ENCODE data around the gene NID1.
"Not testable (repeated sequence)": the region's sequence is repeated elsewhere in the genome, so short reads cannot be mapped to it uniquely, and the experiment has no call there.

Gene NID1

DNA sequence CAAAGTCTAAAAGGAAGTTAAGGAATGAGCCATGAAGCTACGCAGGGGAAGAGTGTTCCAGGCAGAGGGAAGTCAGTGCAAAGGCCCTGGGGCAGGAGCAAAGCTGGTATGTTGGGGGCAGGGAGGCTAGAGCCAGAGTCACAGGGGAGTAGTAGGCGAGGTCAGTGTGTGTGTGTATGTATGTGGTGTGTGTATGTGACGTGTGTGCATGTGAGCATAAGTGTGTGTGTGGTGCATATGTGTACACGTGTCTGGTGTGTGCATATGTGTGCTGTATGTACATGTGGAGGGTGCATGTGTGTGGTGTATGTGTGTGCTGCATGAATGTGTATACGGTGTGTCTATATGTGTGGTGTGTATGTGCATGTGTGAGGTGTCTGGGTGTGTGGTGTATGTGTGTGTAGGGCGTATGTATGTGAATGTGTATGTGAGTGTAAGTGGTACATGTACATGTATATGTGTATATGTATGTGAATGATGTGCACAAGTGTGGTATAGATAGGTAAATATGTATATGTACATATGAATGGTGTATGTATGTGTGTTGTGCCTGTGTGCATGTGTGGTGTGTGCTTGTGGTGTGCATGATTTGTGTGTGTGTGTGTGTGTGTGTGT, 20.8 kb upstream of the NID1 start:
- no peak for DNase-seq (ENCODE audit: low read depth in 1 of 2, low spot score in 1 of 2)
- in situ Hi-C loops (cut with HindIII; ENCODE audit: low pct_unique_long_range_greater_than_20kb, low sequenced_read_pairs), result no loop called here
- TF ChIP-seq JUND (IDR thresholded peaks at IDR 0.05; ENCODE audit: low read depth), result no peak

DNA sequence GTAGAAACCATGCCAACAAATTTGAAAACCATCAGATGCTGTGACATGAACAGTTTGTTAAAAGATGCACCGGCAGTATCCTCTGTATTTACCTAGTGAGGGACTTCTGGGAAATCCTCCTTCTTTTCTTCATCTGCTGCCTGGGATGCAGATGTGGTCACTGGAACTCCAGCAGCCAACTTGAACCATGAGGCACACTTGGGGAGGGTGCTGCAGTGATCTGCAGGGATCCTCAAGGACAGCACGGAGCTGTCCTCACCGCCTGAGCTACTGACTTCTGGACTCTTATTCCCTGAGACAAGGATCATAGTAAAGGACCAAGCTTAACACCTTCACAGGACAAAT, 19.5 kb upstream of the NID1 start:
- in situ Hi-C loops (cut with HindIII; ENCODE audit: low pct_unique_long_range_greater_than_20kb, low sequenced_read_pairs), result no loop called here
- TF ChIP-seq JUND (IDR thresholded peaks at IDR 0.05; ENCODE audit: low read depth), result no peak
- DNase-seq (ENCODE audit: low read depth in 1 of 2, low spot score in 1 of 2), result no peak

DNA sequence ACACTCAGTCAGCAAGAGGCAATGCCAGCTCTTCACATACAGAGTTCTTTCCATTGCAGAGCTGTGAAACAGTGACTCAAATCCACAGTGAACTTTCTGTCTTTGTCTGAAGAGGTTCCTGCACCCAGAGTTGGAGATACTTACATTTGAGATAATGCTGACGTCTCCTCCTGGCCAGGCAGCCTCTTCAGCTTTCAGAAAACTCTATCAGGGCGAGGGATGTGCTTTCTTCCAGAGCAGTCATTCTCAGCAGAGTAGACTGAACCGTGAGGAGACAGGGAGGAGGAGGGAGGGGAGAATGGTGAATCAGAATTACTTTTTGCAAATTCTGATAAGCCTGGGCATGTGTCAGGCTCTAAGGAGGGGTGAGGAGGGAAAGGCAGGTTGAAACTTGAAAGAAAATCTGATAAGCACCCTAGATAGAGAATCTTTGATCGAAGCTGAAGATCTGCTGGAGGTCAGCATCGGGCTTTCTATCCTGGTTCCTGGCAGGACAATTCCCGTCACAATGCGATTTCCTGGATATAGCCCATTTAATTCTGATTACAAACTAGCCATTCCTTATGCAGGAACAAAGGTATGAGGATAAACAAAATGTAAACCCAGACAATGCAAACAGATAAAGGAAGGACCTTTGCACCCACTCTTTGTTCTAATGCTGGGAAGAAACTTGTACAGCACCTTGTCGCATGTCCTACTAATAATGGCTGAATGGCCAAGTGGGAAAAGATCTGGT, 18.9 kb upstream of the NID1 start:
- no peak for DNase-seq (ENCODE audit: low read depth in 1 of 2, low spot score in 1 of 2)
- TF ChIP-seq JUND (IDR thresholded peaks at IDR 0.05; ENCODE audit: low read depth), result no peak
- in situ Hi-C loops (cut with HindIII; ENCODE audit: low pct_unique_long_range_greater_than_20kb, low sequenced_read_pairs), result no loop called here

DNA sequence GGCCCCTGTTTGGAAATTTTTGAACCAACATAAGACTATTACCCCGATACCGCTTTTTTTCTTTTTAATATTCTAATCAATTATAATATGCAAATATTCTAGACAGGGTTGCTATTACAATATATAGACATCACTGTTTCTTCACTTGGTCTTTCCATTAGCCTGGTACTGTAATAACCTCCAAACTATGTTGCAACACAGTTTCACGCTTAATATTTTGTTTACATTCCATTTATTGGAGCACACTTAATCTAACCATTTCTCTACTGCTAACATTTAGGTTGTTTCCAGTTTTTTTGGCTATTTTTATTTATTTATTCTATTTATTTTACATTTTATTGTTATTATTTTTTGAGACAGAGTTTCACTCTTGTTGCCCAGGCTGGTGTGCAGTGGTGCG, 17.6 kb upstream of the NID1 start:
- DNase-seq (ENCODE audit: low read depth in 1 of 2, low spot score in 1 of 2), result no peak
- no peak for TF ChIP-seq JUND (IDR thresholded peaks at IDR 0.05; ENCODE audit: low read depth)
- in situ Hi-C loops (cut with HindIII; ENCODE audit: low pct_unique_long_range_greater_than_20kb, low sequenced_read_pairs), result no loop called here

DNA sequence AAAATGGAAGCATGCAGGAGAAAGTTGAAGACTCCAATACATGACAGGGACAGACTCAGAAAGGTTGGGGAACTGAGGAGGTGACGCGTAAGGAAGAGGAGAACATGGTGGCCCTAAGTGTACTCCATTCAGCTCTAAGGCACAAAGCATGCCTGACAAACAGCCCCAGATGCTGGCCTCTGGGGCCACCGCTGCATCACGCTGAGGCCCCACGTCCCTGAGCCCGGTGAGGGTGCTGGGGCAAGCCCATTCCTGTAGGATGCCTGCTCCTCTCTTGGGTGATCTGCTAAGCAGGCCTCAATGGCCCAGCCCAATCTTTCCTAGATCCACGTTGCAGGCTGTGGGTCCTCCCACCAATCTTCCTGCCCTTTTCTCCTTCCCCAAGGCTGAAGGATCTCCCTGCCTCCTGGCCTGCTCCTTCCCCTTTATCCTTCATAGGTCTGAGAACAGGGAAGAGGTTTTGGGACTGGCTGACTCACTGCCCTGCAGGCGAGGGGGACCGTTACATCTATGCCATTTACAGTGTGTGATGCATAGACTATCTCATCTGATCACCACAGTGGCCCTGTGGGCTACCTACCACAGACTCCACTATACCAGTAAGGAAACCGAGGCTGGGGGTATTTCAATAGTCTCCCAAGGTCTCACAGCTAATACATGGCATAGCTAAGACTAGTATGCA, 16.8 kb upstream of the NID1 start:
- TF ChIP-seq JUND (IDR thresholded peaks at IDR 0.05; ENCODE audit: low read depth), result no peak
- in situ Hi-C loops (cut with HindIII; ENCODE audit: low pct_unique_long_range_greater_than_20kb, low sequenced_read_pairs), result no loop called here
- no peak for DNase-seq (ENCODE audit: low read depth in 1 of 2, low spot score in 1 of 2)

DNA sequence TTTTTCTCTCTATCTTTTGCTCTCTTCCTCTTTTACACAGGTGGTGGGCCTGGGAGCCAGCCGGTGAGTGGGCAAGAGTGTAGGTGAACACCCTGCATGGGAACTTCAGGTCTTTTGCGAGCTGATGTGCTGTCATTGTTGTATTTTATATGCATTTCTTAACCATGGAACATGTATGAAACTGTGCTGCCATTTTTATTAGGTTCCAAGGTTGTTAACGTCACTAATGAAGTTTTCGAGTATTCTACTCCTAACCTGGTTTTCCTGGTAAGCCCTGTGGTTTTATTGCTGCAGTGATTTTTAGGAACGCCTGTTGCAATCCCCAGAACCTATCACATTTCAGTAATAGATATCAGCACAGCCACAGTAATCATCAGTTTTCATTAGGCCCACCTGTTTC, 14.8 kb upstream of the NID1 start:
- TF ChIP-seq JUND (IDR thresholded peaks at IDR 0.05; ENCODE audit: low read depth), result no peak
- in situ Hi-C loops (cut with HindIII; ENCODE audit: low pct_unique_long_range_greater_than_20kb, low sequenced_read_pairs), result no loop called here
- DNase-seq (ENCODE audit: low read depth in 1 of 2, low spot score in 1 of 2), result no peak

DNA sequence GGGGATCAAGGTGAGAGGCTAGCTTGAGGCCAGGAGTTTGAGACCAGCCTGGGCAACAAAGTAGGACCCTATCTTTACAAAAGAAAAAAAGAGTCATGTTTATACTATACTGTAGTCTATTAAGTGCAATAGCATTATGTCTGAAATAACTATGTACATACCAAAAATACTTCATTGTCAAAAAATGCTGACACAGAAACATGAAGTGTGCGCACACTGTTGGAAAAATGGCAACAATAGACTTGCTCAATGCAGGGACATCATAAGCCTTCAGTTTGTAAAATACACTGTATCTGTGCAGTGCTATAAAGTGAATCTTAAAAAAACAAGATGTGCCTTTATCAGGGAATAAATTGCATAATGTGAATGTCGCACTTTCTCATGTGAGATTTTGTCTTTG, 14.1 kb upstream of the NID1 start:
- in situ Hi-C loops (cut with HindIII; ENCODE audit: low pct_unique_long_range_greater_than_20kb, low sequenced_read_pairs), result no loop called here
- TF ChIP-seq JUND (IDR thresholded peaks at IDR 0.05; ENCODE audit: low read depth), result no peak
- DNase-seq (ENCODE audit: low read depth in 1 of 2, low spot score in 1 of 2), result no peak

DNA sequence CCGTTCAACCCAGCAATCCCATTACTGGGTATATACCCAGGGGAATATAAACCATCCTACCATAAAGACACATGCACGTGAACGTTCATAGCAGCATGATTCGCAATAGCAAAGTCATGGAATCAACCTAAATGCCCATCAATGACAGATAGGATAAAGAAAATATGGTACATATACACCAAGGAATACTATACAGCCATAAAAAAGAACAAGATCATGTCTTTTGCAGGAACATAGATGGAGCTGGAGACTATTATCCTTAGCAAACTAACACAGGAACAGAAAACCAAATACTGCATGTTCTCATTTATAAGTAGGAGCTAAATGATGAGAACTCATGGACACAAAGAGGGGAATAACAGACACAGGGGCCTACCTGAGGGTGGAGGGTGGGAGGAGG, 13.2 kb upstream of the NID1 start:
- DNase-seq (ENCODE audit: low read depth in 1 of 2, low spot score in 1 of 2); in situ Hi-C loops (cut with HindIII; ENCODE audit: low pct_unique_long_range_greater_than_20kb, low sequenced_read_pairs): not testable (repeated sequence)

DNA sequence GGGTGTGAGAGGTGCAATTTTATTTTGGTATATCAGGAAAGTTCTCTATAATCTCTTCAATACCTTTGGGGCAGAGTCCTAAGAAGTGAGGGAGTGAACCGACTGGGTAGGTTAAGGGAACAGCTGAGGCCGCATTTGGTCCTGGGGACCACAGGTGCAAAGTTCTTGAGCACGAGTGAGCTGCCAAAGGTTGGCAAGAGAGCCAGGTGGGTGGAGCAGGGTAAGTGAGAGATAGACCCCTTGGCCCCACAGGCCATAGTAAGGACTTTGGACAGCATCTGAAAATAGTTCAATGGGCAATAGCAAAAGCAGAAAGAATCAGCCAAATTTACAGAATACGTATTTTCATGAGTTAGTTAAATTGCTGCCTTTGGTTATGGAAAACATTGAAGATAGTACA, 11.0 kb upstream of the NID1 start:
- no peak for DNase-seq (ENCODE audit: low read depth in 1 of 2, low spot score in 1 of 2)
- in situ Hi-C loops (cut with HindIII; ENCODE audit: low pct_unique_long_range_greater_than_20kb, low sequenced_read_pairs), result no loop called here
- TF ChIP-seq JUND (IDR thresholded peaks at IDR 0.05; ENCODE audit: low read depth), result no peak

DNA sequence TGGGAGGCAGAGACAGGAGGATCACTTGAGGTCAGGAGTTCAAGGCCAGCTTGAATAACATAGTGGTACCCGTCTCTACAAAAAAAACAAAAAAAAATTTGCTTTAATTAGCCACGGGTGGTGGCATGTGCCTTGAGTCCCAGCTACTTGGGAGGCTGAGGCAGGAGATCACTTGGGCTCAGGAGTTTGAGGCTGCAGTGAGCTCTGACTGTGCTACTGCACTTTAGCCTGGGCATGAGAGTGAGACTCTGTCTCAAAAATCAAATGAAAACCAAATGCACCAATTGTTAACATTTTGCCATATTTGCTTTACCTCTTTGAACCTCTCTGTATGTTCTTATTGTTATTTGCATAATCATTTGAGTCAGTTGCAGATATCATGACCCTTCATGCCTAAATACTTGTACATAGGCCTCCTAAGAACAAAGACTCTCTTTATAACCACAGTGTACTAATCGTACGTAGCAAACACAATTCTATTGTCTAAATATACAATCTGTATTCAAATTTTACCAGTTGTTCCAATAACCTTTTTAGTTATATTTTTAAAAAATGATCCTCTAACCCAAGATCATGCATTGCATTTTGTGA, 8.5 kb upstream of the NID1 start:
- TF ChIP-seq JUND (IDR thresholded peaks at IDR 0.05; ENCODE audit: low read depth), result no peak
- in situ Hi-C loops (cut with HindIII; ENCODE audit: low pct_unique_long_range_greater_than_20kb, low sequenced_read_pairs), result no loop called here

DNA sequence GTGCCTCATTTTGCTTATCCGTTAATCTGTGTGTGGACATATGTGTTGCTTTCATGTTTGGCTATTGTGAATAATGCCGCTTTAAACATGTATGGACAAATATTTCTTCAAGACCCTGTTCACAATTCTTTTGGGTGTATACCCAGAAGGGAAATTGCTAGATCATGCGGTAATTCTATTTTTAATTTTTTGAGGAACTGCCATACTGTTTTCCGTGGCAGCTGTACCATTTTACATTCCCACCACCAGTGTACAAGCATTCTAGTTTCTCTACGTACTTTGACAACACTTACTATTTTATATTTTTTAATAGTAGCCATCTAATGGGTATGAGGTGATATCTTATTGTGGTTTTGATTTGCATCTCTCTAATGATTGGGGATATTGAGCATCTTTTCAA, 7.1 kb upstream of the NID1 start:
- no peak for TF ChIP-seq JUND (IDR thresholded peaks at IDR 0.05; ENCODE audit: low read depth)
- in situ Hi-C loops (cut with HindIII; ENCODE audit: low pct_unique_long_range_greater_than_20kb, low sequenced_read_pairs), result no loop called here
- no peak for DNase-seq (ENCODE audit: low read depth in 1 of 2, low spot score in 1 of 2)

More for the DNA sequence above, 8.5 kb upstream of the NID1 start:
- no peak for DNase-seq (ENCODE audit: low read depth in 1 of 2, low spot score in 1 of 2)

DNA sequence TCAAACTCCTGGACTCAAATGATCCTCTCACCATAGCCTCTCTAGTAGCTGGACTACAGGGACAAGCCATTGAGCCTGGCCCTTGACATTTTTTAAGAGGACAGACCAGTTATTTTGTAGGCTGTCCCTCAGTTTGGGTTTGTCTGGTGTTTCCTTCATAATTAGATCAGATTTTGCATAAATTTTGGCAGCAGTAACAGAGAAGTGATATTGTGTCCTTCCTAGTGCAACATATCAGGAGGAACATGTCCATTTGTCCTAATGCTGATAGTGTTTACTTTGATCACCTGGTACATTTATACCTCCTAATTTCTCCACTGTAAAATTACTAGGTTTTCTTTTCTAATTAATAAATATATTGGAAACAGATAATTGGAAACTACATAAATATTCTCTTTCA, 5.9 kb upstream of the NID1 start:
- in situ Hi-C loops (cut with HindIII; ENCODE audit: low pct_unique_long_range_greater_than_20kb, low sequenced_read_pairs), result no loop called here
- no peak for DNase-seq (ENCODE audit: low read depth in 1 of 2, low spot score in 1 of 2)
- no peak for TF ChIP-seq JUND (IDR thresholded peaks at IDR 0.05; ENCODE audit: low read depth)

DNA sequence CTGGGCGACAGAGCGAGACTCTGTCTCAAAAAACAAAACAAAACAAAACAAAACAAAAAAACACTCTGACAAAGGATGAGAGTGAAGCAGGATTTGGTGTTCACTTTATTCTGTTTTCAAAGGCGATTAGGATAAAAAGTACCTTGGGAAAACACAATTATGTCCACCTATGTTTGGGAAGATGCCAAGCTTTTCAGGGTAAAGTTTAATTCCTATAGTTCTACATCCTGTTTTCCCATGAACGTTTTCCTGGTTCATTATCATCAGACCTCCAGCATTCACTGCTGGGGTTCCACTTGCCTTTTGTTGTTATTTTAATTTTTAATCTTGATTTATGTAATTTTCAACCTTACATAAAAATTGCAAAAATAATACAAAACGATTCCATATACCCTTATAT, 4.9 kb upstream of the NID1 start:
- no peak for TF ChIP-seq JUND (IDR thresholded peaks at IDR 0.05; ENCODE audit: low read depth)
- no peak for DNase-seq (ENCODE audit: low read depth in 1 of 2, low spot score in 1 of 2)
- in situ Hi-C loops (cut with HindIII; ENCODE audit: low pct_unique_long_range_greater_than_20kb, low sequenced_read_pairs), result no loop called here
